Measurements from ENCODE around the gene PHLPP1.
"Not testable (repeated sequence)": the region's sequence is repeated elsewhere in the genome, so short reads cannot be mapped to it uniquely, and the experiment has no call there.

PHLPP1 gene

GRCh38 chr18:62717925-62718800, 2.8 kb downstream of the PHLPP1 start:
- no peak for DNase-seq (ENCODE audit: low read depth)

GRCh38 chr18:62720048-62720447, 4.7 kb downstream of the PHLPP1 start:
- no peak for DNase-seq (ENCODE audit: low read depth)

GRCh38 chr18:62720766-62721613, 5.6 kb downstream of the PHLPP1 start:
- DNase-seq (ENCODE audit: low read depth) = no peak

- no peak for DNase-seq (ENCODE audit: low read depth)
These were observed 6.8 kb downstream of the PHLPP1 start for GRCh38 chr18:62721839-62722795.

- DNase-seq (ENCODE audit: low read depth) = no peak
These were observed 8.4 kb downstream of the PHLPP1 start for GRCh38 chr18:62723666-62724281.

GRCh38 chr18:62725896-62726295, 10.6 kb downstream of the PHLPP1 start:
- no peak for DNase-seq (ENCODE audit: low read depth)

- no peak for DNase-seq (ENCODE audit: low read depth)
These were observed 12.9 kb downstream of the PHLPP1 start for GRCh38 chr18:62728254-62728653.

- no peak for DNase-seq (ENCODE audit: low read depth)
These were observed 14.4 kb downstream of the PHLPP1 start for GRCh38 chr18:62729487-62730386.

GRCh38 chr18:62730941-62731340, 15.6 kb downstream of the PHLPP1 start:
- DNase-seq (ENCODE audit: low read depth) = no peak

- DNase-seq (ENCODE audit: low read depth) = no peak
These were observed 17.3 kb downstream of the PHLPP1 start for GRCh38 chr18:62732617-62733016.

- no peak for DNase-seq (ENCODE audit: low read depth)
These were observed 18.9 kb downstream of the PHLPP1 start for GRCh38 chr18:62734290-62734689.

- no peak for DNase-seq (ENCODE audit: low read depth)
These were observed 20.0 kb downstream of the PHLPP1 start for GRCh38 chr18:62735387-62735786.

- no peak for DNase-seq (ENCODE audit: low read depth)
These were observed 20.9 kb downstream of the PHLPP1 start for GRCh38 chr18:62736077-62736855.

- DNase-seq (ENCODE audit: low read depth) = no peak
These were observed 22.0 kb downstream of the PHLPP1 start for GRCh38 chr18:62737241-62737873.

GRCh38 chr18:62738639-62739038, 23.3 kb downstream of the PHLPP1 start:
- DNase-seq (ENCODE audit: low read depth) = no peak

- no peak for DNase-seq (ENCODE audit: low read depth)
These were observed 24.6 kb downstream of the PHLPP1 start for GRCh38 chr18:62739911-62740310.

- not testable (repeated sequence) for DNase-seq (ENCODE audit: low read depth)
These were observed 25.3 kb downstream of the PHLPP1 start for GRCh38 chr18:62740650-62741049.

- DNase-seq (ENCODE audit: low read depth) = no peak
These were observed 25.8 kb downstream of the PHLPP1 start for GRCh38 chr18:62741118-62741566.

GRCh38 chr18:62741584-62741983, 26.2 kb downstream of the PHLPP1 start:
- DNase-seq (ENCODE audit: low read depth) = no peak

Data from GM04504 (cell line).